SK-N-DZ (cell line): ENCODE measurements around the gene LMCD1. TPM values are rescaled to one million over a fixed set of nuclear protein-coding genes. Genes with fewer than 3 reads are reported as not detected.
A peak's percentile ranks its signal among the peaks of the same experiment; 100 is the strongest.

Experiments
- DNase-seq: peaks from one replicate; pipeline ENCODE4 v3.0.0-alpha.2; 2015; ENCODE audit warnings: low spot score
- polyA plus RNA-seq, 2 experiments: library from polyadenylated mRNA; depleted of rRNA; stranded (reverse); fragments of >200 nt; gene quantifications; 2 replicates each; pipeline ENCODE4 v1.2.3, GENCODE V29; 2014

LMCD1 gene, protein sequence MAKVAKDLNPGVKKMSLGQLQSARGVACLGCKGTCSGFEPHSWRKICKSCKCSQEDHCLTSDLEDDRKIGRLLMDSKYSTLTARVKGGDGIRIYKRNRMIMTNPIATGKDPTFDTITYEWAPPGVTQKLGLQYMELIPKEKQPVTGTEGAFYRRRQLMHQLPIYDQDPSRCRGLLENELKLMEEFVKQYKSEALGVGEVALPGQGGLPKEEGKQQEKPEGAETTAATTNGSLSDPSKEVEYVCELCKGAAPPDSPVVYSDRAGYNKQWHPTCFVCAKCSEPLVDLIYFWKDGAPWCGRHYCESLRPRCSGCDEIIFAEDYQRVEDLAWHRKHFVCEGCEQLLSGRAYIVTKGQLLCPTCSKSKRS
- polyA plus RNA-seq (2014; cell fraction: cytosol; rRNA removed), result 5.5 and 9.0 TPM in 2 replicates
- polyA plus RNA-seq (2014; cell fraction: nucleus; rRNA removed), result 2.7 and 5.4 TPM in 2 replicates

DNA sequence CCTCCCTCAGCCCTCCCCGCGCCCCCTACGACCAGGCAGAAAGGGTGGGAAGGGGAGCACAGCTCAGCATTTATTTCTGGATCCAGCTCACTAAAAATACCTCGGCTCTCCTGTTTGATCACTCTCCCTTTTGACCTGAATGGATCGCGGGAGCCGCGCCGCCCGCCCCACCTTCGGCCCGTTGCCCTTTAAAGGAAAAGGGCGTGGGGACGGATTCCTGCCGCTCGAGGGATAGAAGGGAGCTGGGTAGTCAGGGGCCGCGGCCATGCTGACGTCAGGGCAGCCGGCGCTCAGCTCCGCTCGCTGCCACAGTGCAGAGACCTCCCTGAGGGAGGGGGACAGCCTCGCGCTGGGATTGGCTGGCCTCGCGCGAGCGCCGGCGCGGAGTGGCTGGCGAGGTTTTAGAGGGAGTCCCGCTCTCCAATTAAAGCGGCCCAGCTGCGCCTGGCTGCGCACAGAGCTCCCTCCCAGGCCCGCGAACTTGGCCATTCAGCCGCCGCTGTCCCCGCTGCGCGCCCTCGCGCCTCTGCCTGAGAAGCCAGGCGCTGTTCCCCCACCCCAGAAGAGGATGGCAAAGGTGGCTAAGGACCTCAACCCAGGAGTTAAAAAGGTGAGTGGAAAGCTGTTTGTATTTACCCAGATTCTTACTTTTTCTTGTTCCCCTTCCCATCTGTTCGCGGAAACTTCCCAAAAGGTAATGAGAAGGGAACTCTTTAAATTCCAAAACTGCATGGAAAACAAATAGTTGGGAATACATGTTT, at the start of gene LMCD1:
Gene LMCD1, plus strand, starts transcription at position 453 of the 761 bp plus-strand sequence. Its CDS starts 116 bp downstream, at position 569.
- DNase-seq, result peak; percentile 98

DNA sequence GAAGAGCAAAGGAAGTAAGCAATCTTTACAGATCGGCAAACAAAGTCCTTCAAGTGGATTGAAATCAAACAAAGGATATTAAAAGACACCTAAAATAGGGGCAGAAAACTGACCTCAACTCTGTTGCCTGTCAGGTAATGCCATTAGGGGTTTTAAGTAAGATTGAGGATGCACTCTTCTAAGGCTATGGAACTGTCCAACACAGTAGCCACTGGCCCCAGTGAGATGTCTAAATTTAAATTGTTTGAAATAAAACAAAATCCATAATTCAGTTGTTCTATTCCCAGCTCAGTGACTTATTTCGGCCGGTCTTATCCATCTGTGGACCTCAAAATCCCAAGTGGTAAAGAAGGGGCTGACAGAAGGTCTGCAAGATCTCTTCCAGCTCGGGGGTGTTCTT, 49.5 kb upstream of the LMCD1 start:
- no peak for DNase-seq

DNA sequence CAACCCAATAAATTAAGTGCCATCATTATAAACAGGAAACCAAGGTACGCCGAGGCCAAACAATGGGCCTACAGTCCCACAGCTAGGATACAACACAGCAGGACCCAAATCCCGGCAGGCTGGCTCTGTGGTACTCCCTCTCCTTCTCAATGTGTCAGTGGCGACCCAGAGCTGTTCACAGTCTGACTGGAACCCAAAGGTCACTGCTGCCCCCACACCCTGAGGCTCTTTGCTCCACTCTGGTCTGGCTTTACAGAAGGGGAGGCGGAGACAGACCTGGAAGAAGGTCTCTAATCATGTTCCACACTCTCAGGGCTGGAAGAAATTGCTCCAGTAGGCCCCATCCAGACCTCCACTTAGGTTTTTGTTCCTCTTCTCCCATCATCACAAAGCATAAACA, 48.5 kb upstream of the LMCD1 start:
- no peak for DNase-seq

DNA sequence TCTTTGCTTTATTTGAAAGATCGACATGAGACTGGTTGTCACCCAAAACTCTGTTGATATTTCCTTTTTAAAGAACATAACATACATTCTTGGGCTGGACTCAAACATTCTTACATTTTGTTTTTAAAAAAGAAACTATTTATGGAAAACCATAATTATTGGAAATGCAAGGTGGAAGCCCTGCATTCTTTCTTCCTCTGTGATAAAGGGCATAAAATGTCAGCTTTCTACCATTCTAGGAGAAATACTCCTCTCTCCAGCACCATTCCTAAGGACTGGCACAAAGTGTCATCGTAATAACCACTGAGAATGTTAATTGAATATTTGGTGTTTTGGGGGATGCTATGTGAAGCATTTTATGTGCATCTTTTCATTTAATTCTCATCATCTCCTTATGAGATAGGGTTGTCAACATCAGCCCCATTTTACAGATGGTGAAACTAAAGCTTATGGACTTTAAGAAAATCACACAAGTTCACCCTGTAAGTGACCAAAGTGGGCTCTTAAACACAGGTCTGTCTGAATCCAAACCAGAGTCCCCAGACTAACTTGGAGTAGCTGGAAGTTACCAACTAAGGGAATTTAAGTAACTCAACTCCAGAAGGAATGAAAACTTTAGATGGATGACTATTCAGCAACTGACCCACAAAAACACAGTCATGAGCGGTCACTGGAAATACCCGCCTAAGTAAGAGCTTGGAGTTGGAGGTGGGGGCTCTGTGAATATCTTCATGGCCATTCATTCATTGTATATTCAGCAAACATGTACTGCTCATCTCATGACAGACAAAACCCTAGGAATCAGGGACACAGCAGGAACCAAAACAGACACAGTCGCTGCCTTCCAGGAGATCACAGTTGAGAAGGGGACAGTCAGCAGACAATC, 45.9 kb upstream of the LMCD1 start:
- no peak for DNase-seq

DNA sequence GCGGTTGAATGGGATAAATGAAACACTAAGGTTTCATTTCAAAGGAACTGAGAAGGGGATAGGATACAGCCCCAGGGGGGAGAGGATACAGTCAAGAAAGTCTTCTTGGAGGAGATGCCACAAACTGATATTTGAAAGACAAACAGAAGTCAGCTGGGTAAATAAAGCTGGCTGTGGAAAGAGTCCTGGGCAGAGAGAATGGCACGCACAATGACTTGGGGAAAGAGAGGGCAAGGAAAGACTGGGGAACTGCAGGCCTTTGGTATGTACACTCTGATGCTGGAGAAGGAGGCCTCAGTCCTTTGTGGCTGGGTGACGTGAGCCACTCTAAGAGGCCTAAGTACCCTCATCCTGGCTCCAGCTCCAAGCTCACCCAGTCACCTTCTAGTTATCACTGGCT, 45.2 kb upstream of the LMCD1 start:
- no peak for DNase-seq

DNA sequence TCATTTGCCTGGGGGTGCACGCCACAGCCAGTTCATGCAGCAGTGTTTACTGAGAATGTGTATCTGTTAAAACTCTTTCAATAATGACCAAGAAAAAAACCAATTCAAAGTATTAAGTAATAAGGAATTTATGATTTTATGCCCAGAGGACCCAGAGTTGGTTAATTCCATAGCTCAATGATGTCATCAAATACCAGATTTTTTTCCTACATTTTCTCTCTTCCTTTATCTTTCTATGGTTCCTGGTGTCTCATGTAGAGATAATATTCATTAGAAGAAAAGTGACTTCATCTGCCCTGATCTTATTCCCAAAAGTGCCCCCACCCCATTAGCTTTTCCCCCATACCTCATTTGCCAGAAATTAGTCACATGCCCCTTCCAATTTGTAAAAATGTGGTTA, 44.6 kb upstream of the LMCD1 start:
- DNase-seq, result no peak

DNA sequence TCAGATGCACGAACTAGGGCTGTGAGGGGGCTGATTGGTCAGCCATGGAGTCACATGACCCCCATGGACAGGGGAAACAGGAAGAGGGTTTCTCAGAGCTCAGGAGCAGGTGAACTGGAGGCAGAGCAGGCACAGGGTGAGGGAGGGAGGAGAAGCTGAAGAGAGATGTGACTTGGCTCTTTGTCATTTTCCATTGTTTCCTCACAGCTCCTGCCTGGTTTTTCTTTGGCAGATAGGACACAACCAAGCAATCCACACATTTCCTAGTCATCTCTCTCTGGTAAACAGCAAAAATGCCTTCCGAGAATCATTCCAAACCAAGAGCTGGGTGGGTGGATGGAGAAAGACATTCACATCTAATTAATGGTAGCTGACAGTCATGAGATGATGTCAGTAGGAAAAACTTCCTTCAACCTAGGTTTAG, 43.4 kb upstream of the LMCD1 start:
- DNase-seq, result no peak

DNA sequence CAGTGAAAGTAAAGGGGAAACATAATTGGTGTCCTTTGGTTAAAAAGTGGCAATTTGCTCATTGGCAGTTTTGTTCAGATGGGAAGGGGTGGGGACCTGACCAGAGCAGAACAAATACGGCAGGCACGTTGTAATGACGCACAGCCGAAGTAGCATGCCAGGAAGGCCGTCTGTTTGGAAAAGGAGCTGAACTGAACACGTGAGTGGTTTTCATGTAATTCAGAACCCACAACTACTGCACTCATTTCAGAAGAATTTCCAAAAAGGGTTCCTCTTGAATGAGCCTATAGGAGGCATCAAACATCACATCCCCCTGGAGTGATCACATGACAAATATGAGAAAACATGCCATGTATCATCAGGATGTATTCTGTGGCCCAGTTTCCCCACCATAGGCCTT, 42.9 kb upstream of the LMCD1 start:
- DNase-seq, result no peak

DNA sequence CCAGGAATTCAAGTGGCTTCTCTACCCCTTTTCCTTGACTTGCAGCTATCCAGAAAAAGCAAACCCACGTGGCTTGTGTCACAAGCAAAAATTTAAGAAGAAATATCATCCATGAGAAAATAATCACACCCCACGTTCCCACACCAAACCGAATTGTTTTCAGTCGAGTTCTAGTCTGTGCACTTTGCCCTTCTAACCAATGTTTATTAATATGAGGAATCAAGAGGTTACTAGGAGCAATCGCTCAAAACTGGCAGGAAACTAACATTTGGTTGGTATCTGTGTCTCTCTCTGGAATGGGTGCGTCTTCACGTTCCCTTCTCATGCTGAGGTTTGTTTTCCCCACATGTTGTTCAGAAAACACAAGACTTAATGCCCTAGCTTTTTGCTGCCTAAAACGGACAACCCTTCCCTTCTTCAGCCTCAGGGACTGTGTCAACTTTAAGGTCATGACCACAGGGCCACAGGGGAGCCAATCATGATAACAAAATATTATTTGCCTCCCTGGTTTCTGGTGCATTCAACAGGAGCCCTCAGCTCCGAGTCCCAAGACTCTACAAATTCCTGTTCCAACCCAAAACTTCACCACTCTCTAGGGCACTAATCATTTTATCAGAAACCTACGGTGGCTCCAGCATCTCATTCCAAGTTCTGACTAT, 41.4 kb upstream of the LMCD1 start:
- DNase-seq, result no peak

DNA sequence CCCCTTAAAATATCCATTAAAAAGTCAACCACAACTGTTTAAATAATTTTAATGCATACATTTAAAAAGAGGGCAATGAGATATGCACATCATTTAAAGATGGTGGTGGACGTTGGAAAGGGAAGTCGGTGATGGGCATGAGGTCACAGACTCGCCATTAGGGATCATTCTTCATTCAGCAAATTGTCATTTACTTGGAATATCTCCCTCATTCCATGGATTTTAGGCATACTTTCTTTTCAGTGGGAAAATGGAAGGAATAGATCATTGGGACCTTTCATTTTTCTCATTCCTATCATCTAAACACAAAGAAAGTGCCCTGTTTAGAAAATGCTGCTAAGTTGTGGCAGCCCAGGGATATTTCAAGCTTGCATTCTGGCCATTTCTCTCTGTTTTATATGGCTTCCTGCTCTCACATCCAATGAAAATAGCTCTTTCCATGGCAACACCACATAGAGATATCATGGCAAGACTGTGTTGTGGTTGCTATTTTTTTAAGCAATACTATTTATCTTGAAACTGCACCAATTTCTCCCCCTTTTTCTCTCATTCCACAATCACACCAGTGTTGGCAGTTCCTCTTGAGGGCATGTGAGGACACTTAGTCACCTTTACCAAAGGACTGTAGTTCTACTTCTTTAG, 40.7 kb upstream of the LMCD1 start:
- DNase-seq, result no peak

DNA sequence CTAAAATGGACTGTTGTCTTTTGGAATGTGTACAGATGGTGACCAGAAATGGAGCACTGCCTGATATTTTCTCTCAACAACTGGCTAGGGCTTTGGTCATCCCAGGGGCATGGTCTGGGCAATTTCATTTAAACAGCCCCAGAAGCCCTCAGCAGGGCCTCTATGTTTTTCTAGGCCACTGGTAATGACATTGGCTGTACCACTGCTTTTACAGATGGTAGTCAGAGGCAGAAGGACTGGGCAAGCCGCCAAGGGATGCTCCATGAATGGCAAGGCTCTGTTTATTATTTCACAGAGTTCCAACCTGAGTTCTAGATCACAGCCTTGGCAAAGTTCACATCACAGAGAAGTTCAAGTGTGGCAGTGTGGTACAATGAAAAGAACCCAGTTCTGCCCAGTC, 37.0 kb upstream of the LMCD1 start:
- DNase-seq, result no peak

DNA sequence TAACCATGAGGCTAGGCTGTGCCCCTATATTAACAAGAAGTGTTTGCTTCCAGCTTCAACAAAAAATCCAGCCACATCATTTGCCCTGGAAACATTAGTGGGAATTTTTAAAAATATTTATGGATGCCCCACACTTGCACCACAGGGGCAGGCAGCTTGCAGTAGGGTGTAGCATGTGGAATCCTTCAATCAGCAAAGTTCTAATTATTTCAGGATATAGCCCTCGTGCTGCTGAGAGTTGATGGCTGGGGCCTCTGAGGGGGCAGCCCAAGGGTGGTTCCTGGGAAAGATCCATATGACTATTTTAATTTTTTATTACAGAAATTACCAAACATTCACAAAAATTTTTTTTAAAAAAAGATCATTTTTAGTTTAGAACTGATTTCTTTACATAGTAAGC, 35.1 kb upstream of the LMCD1 start:
- DNase-seq, result no peak

DNA sequence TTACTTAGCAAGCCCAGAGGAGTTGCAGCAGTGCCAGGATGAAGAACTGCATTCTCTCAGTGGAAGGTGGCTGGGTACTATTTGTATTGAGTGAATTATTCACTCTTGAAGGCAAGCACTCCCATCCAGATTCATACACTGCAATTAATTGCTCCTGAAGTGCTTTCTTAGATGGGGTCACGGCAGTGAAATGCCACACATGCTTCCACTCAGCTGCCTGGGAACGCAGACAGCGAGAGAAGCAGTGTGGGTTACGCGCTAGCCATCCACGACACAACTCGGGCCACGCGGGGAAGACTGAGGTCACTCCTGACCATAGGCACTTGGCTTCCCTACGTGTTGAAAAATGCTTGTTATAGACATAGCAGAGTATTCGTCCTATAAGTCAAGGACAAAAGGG, 30.8 kb upstream of the LMCD1 start:
- no peak for DNase-seq

DNA sequence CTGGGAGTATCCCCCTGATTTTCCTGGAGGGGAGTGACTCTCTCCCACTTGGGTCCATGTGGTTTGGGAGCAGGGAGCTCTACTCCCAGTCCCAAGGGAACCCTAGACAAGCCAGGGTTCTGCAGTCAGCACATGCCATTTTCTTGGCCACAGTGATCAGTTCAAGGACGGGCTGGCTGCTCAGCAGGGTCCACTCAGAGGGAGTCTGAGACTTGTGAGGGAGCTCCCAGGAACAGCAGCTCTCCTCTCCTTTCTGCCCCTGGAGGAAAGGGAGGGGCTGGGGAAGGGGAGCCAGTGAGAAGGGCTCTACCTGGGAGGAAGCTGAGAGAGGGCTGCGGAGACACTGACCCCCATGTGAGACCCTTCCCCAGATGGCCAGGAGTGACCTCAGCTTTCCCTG, 29.1 kb upstream of the LMCD1 start:
- no peak for DNase-seq

DNA sequence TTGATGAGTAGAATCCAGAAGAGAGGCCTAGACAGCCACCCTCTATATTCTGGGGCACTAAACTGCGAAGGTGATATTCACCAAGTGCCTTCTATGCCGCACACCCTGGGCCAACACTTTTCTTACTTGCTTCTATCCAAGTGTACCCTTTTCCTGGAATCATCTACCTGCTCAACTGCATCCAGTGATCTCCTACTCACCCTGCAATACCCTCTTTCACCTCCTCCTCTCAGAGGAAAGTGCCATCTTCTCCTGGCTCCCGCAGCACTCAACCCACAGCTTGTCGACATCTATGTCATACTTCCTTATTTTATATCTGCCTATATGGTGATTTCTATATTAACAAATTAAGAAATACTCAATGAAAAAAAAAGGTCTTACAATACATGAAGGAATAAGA, 28.6 kb upstream of the LMCD1 start:
- DNase-seq, result no peak

DNA sequence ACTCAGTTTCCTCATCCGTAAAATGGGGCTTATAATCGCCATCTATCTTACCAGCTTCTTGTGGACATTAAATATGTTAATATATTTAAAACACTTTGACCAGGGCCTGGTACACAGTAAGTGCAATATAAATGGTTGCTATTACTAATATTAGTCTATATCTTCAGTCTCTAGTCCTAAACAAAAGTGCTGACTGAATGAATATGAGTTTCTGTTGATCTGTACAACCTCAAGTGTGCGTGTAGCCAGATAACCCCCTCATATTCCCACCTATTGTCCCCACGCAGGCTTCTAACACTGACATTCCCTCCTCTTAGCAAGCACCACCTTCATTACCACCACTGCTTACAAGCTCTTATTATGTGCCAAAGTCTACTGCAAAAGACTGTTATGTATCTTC, 27.6 kb upstream of the LMCD1 start:
- no peak for DNase-seq

DNA sequence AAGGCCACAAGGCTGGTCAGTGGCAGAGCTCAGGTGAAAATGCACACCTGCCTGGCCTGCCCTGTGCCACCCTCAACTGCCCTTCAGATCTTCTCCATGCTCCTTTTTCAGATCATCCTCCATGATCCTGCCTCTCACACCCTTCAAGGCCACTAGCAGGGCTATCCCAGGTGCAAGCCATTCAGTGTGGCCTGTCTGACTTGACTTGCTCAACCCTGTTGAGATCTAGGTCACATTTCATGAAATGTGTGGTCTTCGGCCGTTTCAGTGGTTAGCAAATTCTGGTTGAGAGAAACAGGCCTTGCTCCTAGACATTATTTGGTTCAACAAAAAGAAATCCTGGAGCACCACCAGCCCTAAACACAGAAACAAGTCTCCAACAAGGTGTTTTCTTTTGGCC, 26.6 kb upstream of the LMCD1 start:
- no peak for DNase-seq

DNA sequence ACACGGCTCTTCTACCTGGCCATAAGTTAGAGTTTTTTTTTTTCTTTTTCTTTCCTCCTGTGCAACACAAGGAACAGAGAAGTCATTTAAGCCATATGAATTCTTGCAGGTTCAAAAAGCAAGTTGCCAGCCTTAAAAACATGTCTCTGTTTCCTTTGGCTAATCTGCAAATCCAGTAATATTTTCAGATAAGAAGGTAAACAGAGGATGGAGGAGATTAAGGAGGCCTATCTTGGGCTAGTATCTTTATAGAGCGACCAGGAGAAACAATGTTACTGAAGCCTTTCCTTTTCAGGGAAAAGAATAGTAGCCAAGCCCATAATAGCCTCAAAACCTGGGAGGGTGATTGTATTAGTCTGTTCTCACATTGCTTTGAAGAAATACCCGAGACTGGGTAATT, 20.9 kb upstream of the LMCD1 start:
- no peak for DNase-seq

DNA sequence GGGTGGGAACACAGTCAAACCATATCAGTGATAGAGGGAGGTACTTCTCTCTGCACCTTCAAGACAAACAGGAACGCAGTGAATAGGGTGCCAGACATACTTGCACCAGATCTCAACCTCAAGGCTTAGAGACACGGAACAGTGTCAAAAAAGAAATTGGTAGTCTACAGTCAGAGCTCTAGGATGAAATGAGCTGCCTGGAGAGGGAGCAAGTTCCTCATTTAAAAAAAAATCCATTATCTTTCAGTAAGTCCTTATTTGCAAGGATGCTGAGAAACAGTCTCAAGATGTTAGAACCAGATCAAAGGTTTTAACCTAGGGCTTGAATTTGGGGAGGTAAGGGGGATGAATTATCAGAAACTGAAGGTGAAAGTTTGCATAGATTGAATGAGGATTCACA, 20.2 kb upstream of the LMCD1 start:
- no peak for DNase-seq

DNA sequence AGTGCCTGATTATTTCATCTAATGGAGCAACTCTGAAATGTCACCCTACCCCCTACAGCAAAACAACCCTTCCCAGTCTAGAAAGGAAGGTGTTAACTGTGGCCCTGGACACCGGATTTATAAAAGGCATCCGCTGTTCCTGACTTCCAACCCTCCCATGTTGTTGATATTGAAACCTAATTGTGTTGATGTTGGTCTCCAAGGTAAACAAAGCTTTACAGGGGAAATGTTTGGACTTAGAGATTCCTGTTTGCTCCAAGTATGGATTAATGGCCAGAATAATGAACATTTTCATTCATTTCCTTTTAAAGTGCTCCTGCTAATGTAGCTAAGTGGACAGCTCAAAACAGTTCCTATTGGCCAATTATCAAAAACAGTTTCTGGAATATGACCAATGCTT, 19.4 kb upstream of the LMCD1 start:
- DNase-seq, result no peak
